ENCODE measurements around the gene PLD6. TPM values are rescaled to one million over a fixed set of nuclear protein-coding genes. Genes with fewer than 3 reads are reported as not detected.

PLD6 gene
- total RNA-seq, 1 experiment from 2014 or later = 15.5 TPM

DNA sequence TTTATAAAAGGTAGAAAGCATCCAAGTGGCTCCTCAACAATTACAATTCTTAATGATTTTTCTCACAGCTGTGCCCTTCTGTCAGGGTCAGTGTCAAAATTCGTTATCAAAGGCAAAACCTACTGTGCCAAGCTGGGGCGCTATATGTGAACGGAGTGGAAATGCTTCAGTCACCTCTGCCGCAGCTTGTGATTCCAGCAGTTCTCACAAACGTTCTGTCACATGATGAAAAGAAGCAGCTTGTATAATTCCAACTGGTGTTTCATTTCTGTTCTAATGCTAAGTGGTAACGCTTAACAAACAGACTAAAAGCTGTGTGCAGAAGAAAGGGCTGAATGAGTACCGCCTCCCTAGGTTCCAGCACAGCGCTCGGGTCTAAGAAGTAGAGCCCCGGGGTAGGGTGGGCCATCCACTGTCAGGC lies 14.2 kb downstream of the PLD6 start:
- Histone ChIP-seq H3K27ac (ENCODE audit: low read depth, low read length, poor library complexity, severe bottlenecking) (no peak overlapping the region), H3K36me3 (ENCODE audit: insufficient read depth, low read length, poor library complexity, severe bottlenecking) (peaks cover 4% of the 10 kb centered on the region), H3K4me3 (ENCODE audit: low read depth, low read length, poor library complexity, severe bottlenecking) (no peak overlapping the region), H3K27me3 (replicated peaks; ENCODE audit: insufficient read depth, low read depth, low read length, poor library complexity) (no peaks in the 10 kb centered on the region), H3K4me1 (ENCODE audit: insufficient read depth, low read length, poor library complexity, severe bottlenecking) (no peaks in the 10 kb centered on the region), H3K9me3 (ENCODE audit: low read depth, low read length, poor library complexity, severe bottlenecking) (no peaks in the 10 kb centered on the region)
- no TSS peak for BruUV-seq (replicated peaks)
- no peak for DNase-seq (ENCODE audit: low spot score)
- CTCF ChIA-PET = no interaction called here
- POLR2A ChIA-PET (ENCODE audit: low non-redundant PET) = no interaction called here
- intact Hi-C loops (cut with micrococcal nuclease; ENCODE audit: unreplicated experiment) = no loop called here
- TF ChIP-seq EZH2 (IDR thresholded peaks at IDR 0.05; ENCODE audit: borderline replicate concordance, low read depth, low read length, poor library complexity, severe bottlenecking) = no peak
- TF ChIP-seq CTCF (conservative IDR thresholded peaks at IDR 0.05; ENCODE audit: low read depth, low read length) = no peak

DNA sequence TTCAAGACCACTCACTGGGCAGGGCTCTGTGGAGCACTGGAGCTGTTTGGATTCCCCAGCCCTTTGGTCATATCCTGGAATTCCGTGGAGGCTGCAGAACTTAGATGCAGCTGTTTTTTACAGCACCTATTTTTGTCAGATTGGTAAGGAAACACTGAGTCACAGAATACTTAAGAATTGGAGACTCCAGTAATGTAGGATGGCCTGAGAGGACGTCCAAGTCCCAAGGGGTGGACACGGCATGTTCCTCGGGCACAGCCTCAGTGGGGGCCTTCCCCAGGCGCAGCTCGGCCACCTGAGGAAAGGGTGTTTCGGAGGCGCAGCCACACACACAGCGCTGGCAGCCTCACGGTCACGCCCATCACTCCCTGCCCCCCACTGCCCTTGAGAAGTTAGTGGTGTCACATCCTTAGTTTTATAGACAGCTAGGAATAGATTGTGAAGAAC lies 14.8 kb downstream of the PLD6 start:
- Histone ChIP-seq H3K9me3 (ENCODE audit: low read depth, low read length, poor library complexity, severe bottlenecking) (no peaks in the 10 kb centered on the region), H3K4me3 (ENCODE audit: low read depth, low read length, poor library complexity, severe bottlenecking) (no peak overlapping the region), H3K36me3 (ENCODE audit: insufficient read depth, low read length, poor library complexity, severe bottlenecking) (peaks cover 4% of the 10 kb centered on the region), H3K27me3 (replicated peaks; ENCODE audit: insufficient read depth, low read depth, low read length, poor library complexity) (no peaks in the 10 kb centered on the region), H3K4me1 (ENCODE audit: insufficient read depth, low read length, poor library complexity, severe bottlenecking) (no peaks in the 10 kb centered on the region), H3K27ac (ENCODE audit: low read depth, low read length, poor library complexity, severe bottlenecking) (no peak overlapping the region)
- intact Hi-C loops (cut with micrococcal nuclease; ENCODE audit: unreplicated experiment) = no loop called here
- BruUV-seq (replicated peaks) = no TSS peak
- no peak for DNase-seq (ENCODE audit: low spot score)
- TF ChIP-seq CTCF (conservative IDR thresholded peaks at IDR 0.05; ENCODE audit: low read depth, low read length) (no peak), EZH2 (IDR thresholded peaks at IDR 0.05; ENCODE audit: borderline replicate concordance, low read depth, low read length, poor library complexity, severe bottlenecking) (no peak)
- CTCF ChIA-PET = no interaction called here
- POLR2A ChIA-PET (ENCODE audit: low non-redundant PET) = no interaction called here

- H3K9me3 ChIP-seq (ENCODE audit: low read depth, low read length, poor library complexity, severe bottlenecking) = no peaks in the 10 kb centered on the region
- no peak overlapping the region for H3K27ac ChIP-seq (ENCODE audit: low read depth, low read length, poor library complexity, severe bottlenecking)
- H3K27me3 ChIP-seq (replicated peaks; ENCODE audit: insufficient read depth, low read depth, low read length, poor library complexity) = no peaks in the 10 kb centered on the region
- H3K4me3 ChIP-seq (ENCODE audit: low read depth, low read length, poor library complexity, severe bottlenecking) = no peak overlapping the region
- no peak for TF ChIP-seq CTCF (conservative IDR thresholded peaks at IDR 0.05; ENCODE audit: low read depth, low read length)
- TF ChIP-seq EZH2 (IDR thresholded peaks at IDR 0.05; ENCODE audit: borderline replicate concordance, low read depth, low read length, poor library complexity, severe bottlenecking) = no peak
- POLR2A ChIA-PET (ENCODE audit: low non-redundant PET) = no interaction called here
- DNase-seq (ENCODE audit: low spot score) = no peak
- intact Hi-C loops (cut with micrococcal nuclease; ENCODE audit: unreplicated experiment) = no loop called here
- H3K4me1 ChIP-seq (ENCODE audit: insufficient read depth, low read length, poor library complexity, severe bottlenecking) = no peaks in the 10 kb centered on the region
- BruUV-seq (replicated peaks) = no TSS peak
- peaks cover 4% of the 10 kb centered on the region for H3K36me3 ChIP-seq (ENCODE audit: insufficient read depth, low read length, poor library complexity, severe bottlenecking)
- CTCF ChIA-PET = interaction anchor here (1.1 kb wide), 1 partner anchor 125 kb away, joined by 3 read pairs; no protein-coding TSS in a partner anchor
Measured at GRCh38 chr17:17190188-17190587, 15.9 kb downstream of the PLD6 start.
